Endodermal cell (in vitro differentiated cells): ENCODE measurements around the gene ANKRD37. TPM values are rescaled to one million over a fixed set of nuclear protein-coding genes. Genes with fewer than 3 reads are reported as not detected.

ENCODE experiments used
- DNase-seq: peaks from one replicate; pipeline ENCODE4 v3.0.0-alpha.2; 2017
- H3K27ac ChIP-seq: 2 replicates; pipeline ENCODE4 v1.5.1; 2013; ENCODE audit warnings: mild to moderate bottlenecking, low read depth, low read length, moderate library complexity
- H3K27me3 ChIP-seq: 2 replicates; pipeline ENCODE4 v1.6.1; 2013; ENCODE audit warnings: mild to moderate bottlenecking, low read length, moderate library complexity; ENCODE audit not compliant: insufficient read depth, control insufficient read depth, poor library complexity, severe bottlenecking
- H3K36me3 ChIP-seq: 2 replicates; pipeline ENCODE4 v1.7.0; 2013; ENCODE audit warnings: mild to moderate bottlenecking, low read length, moderate library complexity; ENCODE audit not compliant: control insufficient read depth, insufficient read depth
- H3K4me1 ChIP-seq: one replicate; pipeline ENCODE4 v1.7.0; 2013; ENCODE audit warnings: low read length; ENCODE audit not compliant: control insufficient read depth, insufficient read depth
- H3K4me3 ChIP-seq: 2 replicates; pipeline ENCODE4 v1.5.1; 2013; ENCODE audit warnings: mild to moderate bottlenecking, low read length, moderate library complexity
- H3K9ac ChIP-seq: 2 replicates; pipeline ENCODE4 v1.6.1; 2013; ENCODE audit warnings: mild to moderate bottlenecking, low read length, moderate library complexity; ENCODE audit not compliant: poor library complexity, severe bottlenecking; ENCODE audit errors: extremely low read depth
- H3K9me3 ChIP-seq: 2 replicates; pipeline ENCODE4 v1.6.1; 2013; ENCODE audit warnings: mild to moderate bottlenecking, low read length, moderate library complexity; ENCODE audit not compliant: control insufficient read depth
- H3K27ac Mint-ChIP-seq: 2 replicates; pipeline ENCODE4 v1.8.0; 2020; ENCODE audit warnings: mixed read lengths
- H3K27me3 Mint-ChIP-seq: 2 replicates; pipeline ENCODE4 v1.8.0; 2021; ENCODE audit warnings: mild to moderate bottlenecking, mixed read lengths; ENCODE audit not compliant: insufficient read depth
- H3K36me3 Mint-ChIP-seq: 2 replicates; pipeline ENCODE4 v1.8.0; 2020; ENCODE audit warnings: low read depth, mixed read lengths
- H3K4me1 Mint-ChIP-seq: 2 replicates; pipeline ENCODE4 v1.8.0; 2020; ENCODE audit warnings: mixed read lengths
- H3K4me3 Mint-ChIP-seq: 2 replicates; pipeline ENCODE4 v1.8.0; 2020; ENCODE audit warnings: mild to moderate bottlenecking, moderate library complexity, mixed read lengths
- H3K9me3 Mint-ChIP-seq: 2 replicates; pipeline ENCODE4 v1.8.0; 2020; ENCODE audit warnings: mild to moderate bottlenecking, mixed read lengths
- CTCF ChIP-seq: fragments of 200-600 bp; sonication (generic); conservative IDR thresholded peaks from 2 replicates; pipeline ENCODE4 v1.5.0; 2021; ENCODE audit warnings: antibody characterized with exemption, mild to moderate bottlenecking
- WGBS, 2 experiments: methylation state at CpG; one replicate each; pipeline versions ENCODE4 v1.1.5 to v1.1.7; 2013; ENCODE audit warnings: missing lambda C conversion rate in 2 of 2, mixed read lengths in 1 of 2; ENCODE audit not compliant: insufficient coverage in 1 of 2, insufficient read length in 1 of 2; 5-methylcytosine and 5-hydroxymethylcytosine counted together
- total RNA-seq, 2 donors: library from RNA; stranded (reverse); fragmentation: NEBNext Ultra II Directional in 1 of 2; extraction: Animal tissue kit (Norgen Biotek cat#: 25700) in 1 of 2; gene quantifications; 2 replicates in 1 of 2; 3 replicates in 1 of 2; pipeline ENCODE4 v1.2.1, GENCODE V29; 2021

Gene ANKRD37
- total RNA-seq, 2 donors from 2014 or later, result 0.95 to 1.3 TPM

DNA sequence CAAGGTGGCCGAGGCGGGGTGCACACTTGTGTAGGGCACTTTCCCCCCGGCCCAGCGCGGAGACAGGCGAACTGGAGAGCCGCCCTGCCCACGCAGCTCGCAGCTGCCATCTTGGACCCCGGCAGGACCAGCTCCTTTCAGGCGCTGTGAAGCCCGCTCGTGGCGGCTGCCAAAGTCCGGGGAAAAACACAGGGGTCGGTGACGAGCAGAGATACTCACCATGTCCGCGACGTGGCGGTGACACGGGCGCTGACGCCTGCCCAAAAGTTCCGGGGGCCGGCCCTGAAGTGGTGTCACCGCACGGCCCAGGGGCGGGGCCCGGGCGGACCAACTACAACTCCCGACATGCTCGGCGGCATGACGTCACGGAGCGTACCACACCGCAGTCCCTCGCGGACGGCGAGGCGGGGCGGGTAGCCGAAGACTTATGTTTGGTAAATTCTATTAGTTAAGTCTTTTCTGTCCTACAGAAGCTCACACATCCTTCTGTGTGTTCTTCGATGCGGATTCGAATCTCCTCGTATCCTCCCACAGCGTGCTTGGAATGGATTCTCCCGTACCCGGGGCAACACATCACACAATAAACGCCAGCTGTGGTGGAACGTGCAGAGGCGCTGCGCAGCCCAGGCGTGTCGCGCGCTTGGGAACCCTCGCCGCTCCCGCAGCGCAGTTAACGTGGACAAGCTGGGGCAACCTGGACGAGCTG, 29.2 kb downstream of the ANKRD37 start, which contains the start of gene UFSP2:
TSS of gene UFSP2 (minus strand) at position 318 of the 706 bp plus-strand sequence. CDS start at position 222, 96 bp downstream.
- Mint-ChIP-seq H3K4me1 (peaks cover 19% of the 10 kb centered on the region), H3K4me3 (peak within 1 kb of the TSS; percentile 88), H3K36me3 (no peaks in the 10 kb centered on the region), H3K27ac (peak within 1 kb of the TSS; percentile 100), H3K27me3 (peaks cover 8% of the 10 kb centered on the region), H3K9me3 (no peaks in the 10 kb centered on the region)
- TF ChIP-seq CTCF, result no peak
- H3K4me3 ChIP-seq, result peak within 1 kb of the TSS; percentile 98
- DNase-seq, result peak; percentile 93
- 0% methylated on average over 27 to 66 of the region's 66 CpGs for WGBS, 2 experiments
- H3K9me3 ChIP-seq, result no peaks in the 10 kb centered on the region
- peak within 1 kb of the TSS; percentile 100 for H3K27ac ChIP-seq
- H3K4me1 ChIP-seq, result peaks cover 7% of the 10 kb centered on the region
- H3K36me3 ChIP-seq, result no peaks in the 10 kb centered on the region
- H3K9ac ChIP-seq, result peak within 1 kb of the TSS; percentile 100
- no peaks in the 10 kb centered on the region for H3K27me3 ChIP-seq

DNA sequence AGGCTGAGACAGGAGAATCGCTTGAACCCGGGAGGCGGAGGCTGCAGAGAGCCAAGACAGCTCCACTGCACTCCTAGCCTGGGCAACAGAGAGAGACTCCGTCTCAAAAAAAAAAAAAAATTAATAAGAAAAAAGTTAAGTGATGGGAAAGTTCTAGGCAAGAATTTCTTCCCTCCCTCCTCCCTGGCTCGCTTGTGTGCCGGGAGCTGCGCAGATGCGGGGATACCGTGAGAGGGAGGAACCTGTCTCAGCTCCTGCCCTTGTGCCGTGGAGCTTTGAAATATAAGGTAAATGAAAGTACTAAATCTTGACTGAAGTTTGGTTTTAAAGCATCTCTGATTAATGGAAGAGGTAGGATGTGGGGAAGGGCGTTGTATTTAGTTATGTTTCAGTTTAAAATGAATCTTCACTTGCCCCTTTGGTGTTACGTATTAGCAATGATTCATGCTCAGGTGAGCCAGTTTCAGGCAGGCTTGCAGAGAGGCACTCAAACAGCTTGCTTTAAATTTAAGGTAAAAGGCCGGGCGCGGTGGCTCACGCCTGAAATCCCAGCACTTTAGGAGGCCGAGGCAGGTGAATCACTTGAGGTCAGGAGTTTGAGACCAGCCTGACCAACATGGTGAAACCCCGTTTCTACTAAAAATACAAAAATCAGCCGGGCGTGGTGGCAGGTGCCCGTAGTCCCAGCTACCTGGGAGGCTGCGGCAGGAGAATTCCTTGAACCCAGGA, 30.5 kb downstream of the ANKRD37 start:
- H3K27ac Mint-ChIP-seq, result no peak overlapping the region
- WGBS, 2 experiments, result 92% methylated on average over 15 to 22 of the region's 22 CpGs
- H3K27me3 Mint-ChIP-seq, result peaks cover 8% of the 10 kb centered on the region

DNA sequence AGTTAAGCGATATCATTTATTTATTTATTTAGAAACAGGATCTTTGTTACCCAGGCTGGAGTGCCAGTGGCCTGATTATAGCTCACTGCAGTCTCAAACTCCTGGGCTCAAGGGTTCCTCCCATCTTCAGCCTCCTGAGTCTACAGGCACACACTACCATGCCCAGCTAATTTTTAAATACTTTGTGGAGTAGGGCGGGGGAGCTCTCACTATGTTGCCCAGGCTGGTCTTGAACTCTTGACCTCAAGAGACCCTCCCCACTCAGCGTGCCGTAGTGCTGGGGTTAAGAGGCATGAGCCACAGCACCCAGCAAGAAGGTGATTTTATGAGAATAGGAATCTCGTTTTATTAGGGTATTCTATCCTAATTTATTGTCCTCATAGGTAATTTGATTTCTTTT, 33.0 kb downstream of the ANKRD37 start:
- peaks cover 8% of the 10 kb centered on the region for H3K27me3 Mint-ChIP-seq
- no peak for DNase-seq
- no peak overlapping the region for H3K27ac Mint-ChIP-seq
- no peaks in the 10 kb centered on the region for H3K36me3 ChIP-seq
- no peak overlapping the region for H3K9ac ChIP-seq
- no peak overlapping the region for H3K4me3 ChIP-seq
- H3K27ac ChIP-seq, result no peak overlapping the region
- H3K27me3 ChIP-seq, result no peaks in the 10 kb centered on the region
- no peak overlapping the region for H3K4me3 Mint-ChIP-seq
- H3K9me3 ChIP-seq, result no peaks in the 10 kb centered on the region
- no peak for TF ChIP-seq CTCF
- 86% methylated on average over 4 of the region's 5 CpGs; no CpG with 5 or more reads in 1 of the 2 experiments for WGBS, 2 experiments
- no peaks in the 10 kb centered on the region for H3K4me1 ChIP-seq
- no peaks in the 10 kb centered on the region for H3K9me3 Mint-ChIP-seq
- H3K4me1 Mint-ChIP-seq, result peaks cover 6% of the 10 kb centered on the region
- H3K36me3 Mint-ChIP-seq, result no peaks in the 10 kb centered on the region

More for the DNA sequence above, 30.5 kb downstream of the ANKRD37 start:
- no peaks in the 10 kb centered on the region for H3K9me3 ChIP-seq
- Mint-ChIP-seq H3K9me3 (no peaks in the 10 kb centered on the region), H3K36me3 (no peaks in the 10 kb centered on the region), H3K4me3 (peak overlapping the region; percentile 88), H3K4me1 (peaks cover 7% of the 10 kb centered on the region)
- H3K4me1 ChIP-seq, result no peaks in the 10 kb centered on the region
- H3K36me3 ChIP-seq, result no peaks in the 10 kb centered on the region
- no peak overlapping the region for H3K9ac ChIP-seq
- no peaks in the 10 kb centered on the region for H3K27me3 ChIP-seq
- no peak for TF ChIP-seq CTCF
- no peak overlapping the region for H3K27ac ChIP-seq
- H3K4me3 ChIP-seq, result no peak overlapping the region
- no peak for DNase-seq
